Endothelial cell of umbilical vein (primary cell): ENCODE data around the gene TAP2. TPM values are rescaled to one million over a fixed set of nuclear protein-coding genes. Genes with fewer than 3 reads are reported as not detected.

ENCODE experiments used
- BruUV-seq: library from RNA; stranded (reverse); fragments of 400-500 nt; replicated peaks from 2 replicates; lab custom pipeline; 2021; lab: Mats Ljungman, UMichigan
- CTCF ChIA-PET: fragments of 300-600, 350-600 bp; sonication (Branson Sonifier 250); formaldehyde crosslinking; loops from one replicate; lab custom pipeline; 2021; ENCODE audit warnings: antibody characterized with exemption, inconsistent platforms; lab: Charles Lee
- POLR2A ChIA-PET: fragments of 300-600, 350-600 bp; sonication (Branson Sonifier 250); formaldehyde crosslinking; loops from one replicate; lab custom pipeline; 2021; ENCODE audit warnings: antibody characterized with exemption, inconsistent platforms; lab: Charles Lee
- DNase-seq: peaks from one replicate; pipeline ENCODE4 v3.0.0-alpha.2; 2011; ENCODE audit warnings: low read depth, low spot score
- FAIRE-seq: peaks from 2 replicates; lab custom pipeline; 2011; peaks lifted over from hg19 to GRCh38; lab: Jason Lieb, UNC
- H2AFZ ChIP-seq: 2 replicates; pipeline ENCODE4 v1.6.0; 2012; ENCODE audit warnings: low read depth, low read length, control low read depth, inconsistent platforms
- H3K27ac ChIP-seq: 2 replicates; pipeline ENCODE4 v1.5.1; 2011; ENCODE audit warnings: low read depth, mild to moderate bottlenecking, control low read depth, low read length, moderate library complexity; ENCODE audit not compliant: insufficient read depth
- H3K27me3 ChIP-seq, 2 experiments: 2 replicates each; pipeline versions ENCODE4 v1.6.0 to v1.6.1; 2011; ENCODE audit warnings: low read length in 2 of 2, mixed read lengths in 1 of 2; ENCODE audit not compliant: control insufficient read depth in 2 of 2, insufficient read depth in 2 of 2
- H3K36me3 ChIP-seq, 2 experiments: 2 replicates in 1 of 2; 3 replicates in 1 of 2; pipeline ENCODE4 v1.5.1; 2011; ENCODE audit warnings: low read length in 2 of 2, mild to moderate bottlenecking in 1 of 2, moderate library complexity in 1 of 2; ENCODE audit not compliant: control insufficient read depth in 2 of 2, insufficient read depth in 2 of 2; ENCODE audit errors: extremely low read depth in 1 of 2
- H3K4me1 ChIP-seq: 3 replicates; pipeline ENCODE4 v1.5.1; 2011; ENCODE audit warnings: mild to moderate bottlenecking, low read length; ENCODE audit not compliant: control insufficient read depth, insufficient read depth; ENCODE audit errors: extremely low read depth
- H3K4me2 ChIP-seq: 2 replicates; pipeline ENCODE4 v1.6.1; 2011; ENCODE audit warnings: low read length, control low read depth, mixed read lengths; ENCODE audit not compliant: insufficient read depth
- H3K4me3 ChIP-seq, 3 experiments: fragments of 200-600 bp in 1 of 3; sonication (generic), shearing (Covaris generic) in 1 of 3; replicated peaks in 1 of 3; 2 replicates each; pipeline ENCODE4 v1.5.1; 2011 to 2016; ENCODE audit warnings: control low read depth in 3 of 3, low read length in 3 of 3, mild to moderate bottlenecking in 2 of 3, inconsistent platforms in 1 of 3, low read depth in 1 of 3, moderate library complexity in 1 of 3; ENCODE audit not compliant: insufficient read depth in 1 of 3
- H3K79me2 ChIP-seq: 2 replicates; pipeline ENCODE4 v1.6.0; 2012; ENCODE audit warnings: low read length, inconsistent platforms; ENCODE audit not compliant: control insufficient read depth, insufficient read depth
- H3K9ac ChIP-seq: replicated peaks from 2 replicates; pipeline ENCODE3; 2011; ENCODE audit warnings: low read length, control low read depth; ENCODE audit not compliant: insufficient read depth; ENCODE audit errors: extremely low read depth
- H3K9me1 ChIP-seq: replicated peaks from 3 replicates; pipeline ENCODE4 v1.6.0; 2011; ENCODE audit warnings: mild to moderate bottlenecking, low read length; ENCODE audit not compliant: control insufficient read depth, insufficient read depth; ENCODE audit errors: extremely low read depth
- H3K9me3 ChIP-seq: replicated peaks from 2 replicates; pipeline ENCODE4 v1.5.1; 2012; ENCODE audit warnings: low read length, inconsistent platforms; ENCODE audit not compliant: control insufficient read depth, insufficient read depth
- H4K20me1 ChIP-seq: replicated peaks from 2 replicates; pipeline ENCODE3; 2011; ENCODE audit warnings: mild to moderate bottlenecking, low read length; ENCODE audit not compliant: control insufficient read depth, insufficient read depth; ENCODE audit errors: extremely low read depth
- CTCF ChIP-seq, 2 donors: IDR thresholded peaks; 1 replicate in 1 of 2; 2 replicates in 1 of 2; pipeline ENCODE4 v1.5.1; 2011; ENCODE audit warnings: low read length in 2 of 2, mild to moderate bottlenecking in 2 of 2, moderate library complexity in 2 of 2, control low read depth in 1 of 2, inconsistent platforms in 1 of 2, low read depth in 1 of 2; ENCODE audit not compliant: insufficient read depth in 1 of 2; ENCODE audit errors: extremely low read depth in 1 of 2
- EZH2 ChIP-seq: IDR thresholded peaks from 2 replicates; pipeline ENCODE4 v1.6.1; 2012; ENCODE audit warnings: borderline replicate concordance, low read depth, mild to moderate bottlenecking, moderate library complexity, low read length, inconsistent platforms; ENCODE audit not compliant: severe bottlenecking
- FOS ChIP-seq: IDR thresholded peaks from 2 replicates; pipeline ENCODE4 v1.6.1; 2011; ENCODE audit warnings: mild to moderate bottlenecking, low read length, moderate library complexity, borderline replicate concordance; ENCODE audit not compliant: insufficient read depth
- GATA2 ChIP-seq: IDR thresholded peaks from 2 replicates; pipeline ENCODE4 v1.7.0; 2011; ENCODE audit warnings: low read depth, mild to moderate bottlenecking, moderate library complexity, mixed read lengths, low read length; ENCODE audit not compliant: insufficient read length, insufficient read depth
- JUN ChIP-seq: IDR thresholded peaks from 2 replicates; pipeline ENCODE4 v1.6.1; 2011; ENCODE audit warnings: borderline replicate concordance, low read depth; ENCODE audit not compliant: insufficient read length, insufficient read depth
- MAX ChIP-seq: IDR thresholded peaks from 2 replicates; pipeline ENCODE4 v1.6.1; 2011; ENCODE audit not compliant: insufficient read depth, insufficient read length
- MYC ChIP-seq: IDR thresholded peaks from one replicate; pipeline ENCODE4 v1.6.1; 2011; ENCODE audit warnings: mild to moderate bottlenecking, low read depth, low read length
- POLR2A ChIP-seq: IDR thresholded peaks from 2 replicates; pipeline ENCODE4 v1.6.1; 2012; ENCODE audit warnings: low read depth, mild to moderate bottlenecking, control low read depth, low read length
- POLR2AphosphoS5 ChIP-seq: IDR thresholded peaks from 2 replicates; pipeline ENCODE4 v1.6.1; 2012; ENCODE audit warnings: low read depth, mild to moderate bottlenecking, control low read depth, low read length, moderate library complexity; ENCODE audit not compliant: insufficient read depth
- dilution Hi-C: fragments of 300-500 bp; cut with MboI; formaldehyde crosslinking; loops from one replicate; pipeline ENCODE4 v1.15.0; 2019; ENCODE audit warnings: low sequenced_read_pairs; ENCODE audit not compliant: extremely low pct_ligation_motif_present
- intact Hi-C: fragments of 100-400 bp; cut with micrococcal nuclease; formaldehyde crosslinking; loops from one replicate; pipeline ENCODE4 v1.10.0; 2022
- polyA plus RNA-seq, 4 experiments: library from polyadenylated mRNA; depleted of rRNA in 3 of 4; stranded (reverse) in 3 of 4; unstranded in 1 of 4; fragments of >200 nt; gene quantifications; 2 replicates each; pipeline versions ENCODE4 v1.2.1 to v1.2.3, GENCODE V29; 2011 to 2012; ENCODE audit warnings: missing spikeins in 1 of 4
- total RNA-seq: library from RNA; stranded (reverse); gene quantifications from 2 replicates; pipeline ENCODE4 v1.2.3, GENCODE V29; 2021

Gene TAP2
- total and polyA plus RNA-seq, 2 donors (not counting 3 experiments of a cell fraction or from before 2014, with no cell fraction given) = 18.4 to 57.8 TPM

- BruUV-seq = no TSS peak
- H3K9ac ChIP-seq = no peak overlapping the region
- CTCF ChIA-PET = interaction anchor here (1.5 to 8.1 kb wide), 5 partner anchors 11 to 78 kb away, joined by 3 to 274 read pairs (median 35); partner anchors contain the start of genes PSMB8 and TAP2
- H3K9me1 ChIP-seq = no peaks in the 10 kb centered on the region
- no peaks in the 10 kb centered on the region for H3K36me3 ChIP-seq
- POLR2A ChIA-PET = interaction anchor here (0.7 kb wide), 1 partner anchor 116 kb away, joined by 3 read pairs; no protein-coding TSS in a partner anchor
- no peak for DNase-seq
- H3K27ac ChIP-seq = no peak overlapping the region
- H3K4me1 ChIP-seq = peaks cover 13% of the 10 kb centered on the region
- peaks cover 2 to 17% of the 10 kb centered on the region in 2 experiments for H3K27me3 ChIP-seq
- no peaks in the 10 kb centered on the region for H3K79me2 ChIP-seq
- H2AFZ ChIP-seq = no peak overlapping the region
- no peak overlapping the region for H3K4me3 ChIP-seq
- H4K20me1 ChIP-seq = no peaks in the 10 kb centered on the region
- no peaks in the 10 kb centered on the region for H3K9me3 ChIP-seq
- FAIRE-seq = no peak
- no peak overlapping the region for H3K4me2 ChIP-seq
- TF ChIP-seq GATA2 (no peak), POLR2A (no peak), EZH2 (no peak), JUN (no peak), MAX (no peak), CTCF (IDR thresholded peaks at IDR 0.05; ENCODE audit: extremely low read depth in 1 of 2, insufficient read depth in 1 of 2, low read depth in 1 of 2, low read length in 2 of 2) (no peak), POLR2AphosphoS5 (no peak), MYC (no peak), FOS (no peak)
- intact Hi-C loops = no loop called here
- dilution Hi-C loops = no loop called here
These were observed 17.1 kb upstream of the TAP2 start for GRCh38 chr6:32855467-32856174.
